Measurements from ENCODE around the gene FNTB. TPM values are rescaled to one million over a fixed set of nuclear protein-coding genes. Genes with fewer than 3 reads are reported as not detected.

Gene FNTB
- total and polyA plus RNA-seq, 2 of the 8 experiments (the other 6 are each of a cell fraction or from before 2014, with no cell fraction given): 16.0 to 20.7 TPM

DNA sequence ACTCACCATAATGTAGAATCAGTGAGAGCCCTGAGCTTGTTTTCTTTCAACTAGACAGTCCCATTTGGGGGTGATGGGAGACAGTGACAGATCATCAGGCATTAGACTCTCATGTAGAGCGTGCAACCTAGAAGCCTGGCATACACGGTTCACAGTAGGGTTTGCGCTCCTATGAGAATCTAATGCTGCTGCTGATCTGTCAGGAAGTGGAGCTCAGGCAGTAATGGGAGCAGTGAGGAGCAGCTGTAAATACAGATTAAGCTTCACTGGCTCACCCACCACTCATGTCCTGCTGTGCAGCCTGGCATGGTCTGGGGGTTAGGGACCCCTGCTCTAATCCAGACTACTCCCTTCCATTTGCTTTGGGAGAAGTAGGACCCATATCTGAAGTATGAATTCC lies 55.6 kb downstream of the FNTB start:
- H3K79me2 ChIP-seq (ENCODE audit: control insufficient read depth in 1 of 2, insufficient read depth in 2 of 2, low read length in 2 of 2): no peaks in the 10 kb centered on the region
- H2AK5ac ChIP-seq (ENCODE audit: low read depth, low read length): no peak overlapping the region
- no peaks in the 10 kb centered on the region for H4K20me1 ChIP-seq (replicated peaks in 1 of 2; ENCODE audit: control insufficient read depth in 1 of 2, insufficient read depth in 2 of 2, low read length in 2 of 2)
- peaks cover 0 to 10% (median 4%) of the 10 kb centered on the region in 4 experiments; a peak in 5 of 8 replicates for H3K36me3 ChIP-seq (ENCODE audit: control insufficient read depth in 2 of 4, insufficient read depth in 4 of 4, low read length in 3 of 4)
- H3K18ac ChIP-seq (ENCODE audit: extremely low read depth, low read length): no peak overlapping the region
- FAIRE-seq (no peak), DNase-seq (ENCODE audit: low read depth in 1 of 2, low spot score in 2 of 2) (no peak)
- no peak overlapping the region for H3K4me2 ChIP-seq (ENCODE audit: insufficient read depth in 1 of 2, low read depth in 2 of 2, low read length in 2 of 2)
- H3K4me3 ChIP-seq (ENCODE audit: extremely low read depth in 1 of 4, insufficient read depth in 2 of 4, low read depth in 3 of 4, low read length in 4 of 4): no peak overlapping the region
- H2BK120ac ChIP-seq (replicated peaks; ENCODE audit: low read depth, low read length): no peak overlapping the region
- H2BK15ac ChIP-seq (ENCODE audit: low read length): no peak overlapping the region
- H3K4ac ChIP-seq (replicated peaks; ENCODE audit: insufficient read length, low read depth, low read length): no peak overlapping the region
- H2BK12ac ChIP-seq (ENCODE audit: low read depth, low read length): no peak overlapping the region
- H3K27ac ChIP-seq (ENCODE audit: low read depth, low read length): no peak overlapping the region
- no peaks in the 10 kb centered on the region for H3K27me3 ChIP-seq (replicated peaks in 1 of 4; ENCODE audit: control insufficient read depth in 3 of 4, extremely low read depth in 1 of 4, insufficient read depth in 3 of 4, low read length in 3 of 4)
- H3K9ac ChIP-seq (replicated peaks in 1 of 4; ENCODE audit: extremely low read depth in 1 of 4, low read depth in 3 of 4, low read length in 3 of 4): no peak overlapping the region
- H2BK5ac ChIP-seq (ENCODE audit: low read depth, low read length): no peak overlapping the region
- peaks cover 0 to 2% (median 0%) of the 10 kb centered on the region in 4 experiments; a peak in 2 of 7 replicates for H3K4me1 ChIP-seq (replicated peaks in 1 of 4; ENCODE audit: control insufficient read depth in 3 of 4, insufficient read depth in 4 of 4, low read length in 3 of 4)
- no peak overlapping the region for H4K8ac ChIP-seq (ENCODE audit: extremely low read depth, insufficient read depth, low read length)
- H3K14ac ChIP-seq (ENCODE audit: insufficient read length): no peak overlapping the region
- H2AFZ ChIP-seq (ENCODE audit: low read length): no peak overlapping the region
- POLR2A ChIA-PET (ENCODE audit: partially characterized antibody): interaction anchor here (1.7 kb wide), 1 partner anchor 83 kb away, joined by 4 read pairs; no protein-coding TSS in a partner anchor
- no peaks in the 10 kb centered on the region for H3K23me2 ChIP-seq (ENCODE audit: low read depth, low read length)
- no peak overlapping the region for H2BK20ac ChIP-seq (ENCODE audit: low read length)
- CTCF ChIA-PET (ENCODE audit: partially characterized antibody): interaction anchor here (1.2 to 1.6 kb wide), 2 partner anchors 22 to 58 kb away, joined by 3 to 9 read pairs; no protein-coding TSS in a partner anchor
- 98% methylated on average over 3 of the region's 3 CpGs; no CpG with 5 or more reads in 1 of the 2 experiments for WGBS, 2 experiments (ENCODE audit: extremely low coverage in 1 of 2, insufficient coverage in 1 of 2, insufficient read length in 1 of 2, insufficient replicate concordance in 2 of 2, low coverage in 1 of 2, low lambda C conversion rate in 2 of 2, missing lambda C conversion rate in 1 of 2)
- H3K79me1 ChIP-seq (ENCODE audit: low read depth, low read length): no peaks in the 10 kb centered on the region
- no peak overlapping the region for H4K91ac ChIP-seq (replicated peaks; ENCODE audit: insufficient read length, low read length)
- no peak overlapping the region for H3K23ac ChIP-seq (ENCODE audit: insufficient read length)
- no peak overlapping the region for H3K56ac ChIP-seq (replicated peaks; ENCODE audit: insufficient read length, low read depth, low read length)
- no peak overlapping the region for H4K5ac ChIP-seq (ENCODE audit: insufficient read length, low read depth, low read length)
- no peaks in the 10 kb centered on the region for H3K9me3 ChIP-seq (ENCODE audit: insufficient read depth in 2 of 2, low read depth in 1 of 2, low read length in 1 of 2)
- TF ChIP-seq POLR2A (IDR thresholded peaks at IDR 0.05; ENCODE audit: control extremely low read depth in 1 of 2, low read depth in 2 of 2, low read length in 2 of 2) (no peak), TAF7 (optimal IDR thresholded peaks at IDR 0.05; ENCODE audit: borderline replicate concordance, low read depth, low read length) (no peak), TEAD4 (IDR thresholded peaks at IDR 0.05; ENCODE audit: low read depth, low read length) (no peak)
